DOHH2 (cell line): ENCODE results near the gene GALNT2.

Experiments used
- EZH2phosphoT487 ChIP-seq: fragments of 200-600 bp; sonication (generic); IDR thresholded peaks from 2 replicates; pipeline ENCODE4 v1.6.1; 2017; ENCODE audit warnings: borderline replicate concordance, mild to moderate bottlenecking, antibody characterized with exemption, low read length, moderate library complexity, mixed read lengths
- TF ChIP-seq, protein P1 (sequence below): fragments of 200-600 bp; sonication (generic); IDR thresholded peaks from one replicate; pipeline ENCODE4 v1.5.1; 2014; ENCODE audit warnings: antibody characterized with exemption, mild to moderate bottlenecking, low read depth, low read length; ENCODE audit not compliant: poor library complexity, severe bottlenecking

DNA sequence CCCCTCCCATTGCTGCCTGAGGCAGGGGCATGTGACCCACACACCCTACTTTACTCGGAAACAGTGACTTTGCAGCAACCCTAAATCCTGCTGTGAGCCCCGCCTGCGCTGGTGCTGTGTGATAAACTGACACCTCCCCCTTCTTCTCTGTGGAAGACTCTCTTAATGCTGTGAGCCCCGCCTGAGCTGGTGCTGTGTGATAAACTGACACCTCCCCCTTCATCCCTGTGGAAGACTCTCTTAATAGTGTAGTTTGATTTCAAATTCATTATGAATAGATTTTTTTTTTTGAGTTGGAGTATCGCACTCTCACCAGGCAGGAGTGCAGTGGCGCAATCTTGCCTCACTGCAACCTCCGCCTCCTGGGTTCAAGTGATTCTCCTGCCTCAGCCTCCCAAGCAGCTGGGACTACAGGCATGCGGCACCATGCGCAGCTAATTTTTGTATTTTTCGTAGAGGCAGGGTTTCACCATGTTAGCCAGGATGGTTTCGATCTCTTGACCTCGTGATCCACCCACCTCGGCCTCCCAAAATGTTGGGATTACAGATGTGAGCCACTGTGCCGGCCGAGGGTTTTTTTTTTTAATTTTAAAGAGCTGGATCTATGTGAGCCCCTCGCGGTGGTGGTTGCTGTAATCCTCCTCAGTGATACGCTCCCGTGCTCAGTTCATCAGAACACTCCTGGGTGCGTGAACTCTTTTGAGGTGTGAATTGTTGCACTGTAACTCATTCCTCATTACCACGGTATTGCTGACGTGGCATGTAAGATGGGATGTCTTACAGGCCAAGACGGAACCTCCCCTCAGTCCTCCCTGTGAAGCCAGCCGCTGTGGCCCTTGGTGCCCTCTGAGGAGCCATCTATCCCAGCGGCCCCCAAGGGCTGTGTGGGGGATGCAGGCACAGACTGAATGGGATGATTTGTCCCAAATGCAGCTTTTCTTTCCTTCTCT, 60.3 kb downstream of the GALNT2 start:
- TF ChIP-seq, protein P1, sequence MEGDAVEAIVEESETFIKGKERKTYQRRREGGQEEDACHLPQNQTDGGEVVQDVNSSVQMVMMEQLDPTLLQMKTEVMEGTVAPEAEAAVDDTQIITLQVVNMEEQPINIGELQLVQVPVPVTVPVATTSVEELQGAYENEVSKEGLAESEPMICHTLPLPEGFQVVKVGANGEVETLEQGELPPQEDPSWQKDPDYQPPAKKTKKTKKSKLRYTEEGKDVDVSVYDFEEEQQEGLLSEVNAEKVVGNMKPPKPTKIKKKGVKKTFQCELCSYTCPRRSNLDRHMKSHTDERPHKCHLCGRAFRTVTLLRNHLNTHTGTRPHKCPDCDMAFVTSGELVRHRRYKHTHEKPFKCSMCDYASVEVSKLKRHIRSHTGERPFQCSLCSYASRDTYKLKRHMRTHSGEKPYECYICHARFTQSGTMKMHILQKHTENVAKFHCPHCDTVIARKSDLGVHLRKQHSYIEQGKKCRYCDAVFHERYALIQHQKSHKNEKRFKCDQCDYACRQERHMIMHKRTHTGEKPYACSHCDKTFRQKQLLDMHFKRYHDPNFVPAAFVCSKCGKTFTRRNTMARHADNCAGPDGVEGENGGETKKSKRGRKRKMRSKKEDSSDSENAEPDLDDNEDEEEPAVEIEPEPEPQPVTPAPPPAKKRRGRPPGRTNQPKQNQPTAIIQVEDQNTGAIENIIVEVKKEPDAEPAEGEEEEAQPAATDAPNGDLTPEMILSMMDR, result no peak
- TF ChIP-seq EZH2phosphoT487, result no peak
